HL-60/S4 (cell line): ENCODE data around the gene BARX1.
"Not testable (repeated sequence)": the region's sequence is repeated elsewhere in the genome, so short reads cannot be mapped to it uniquely, and the experiment has no call there.

Experiments
- in situ Hi-C: fragments of 300-500 bp; cut with MboI; formaldehyde crosslinking; loops from 2 replicates; pipeline ENCODE4 v1.14.3; 2022; ENCODE audit warnings: low sequenced_read_pairs

The BARX1 gene

GRCh38 chr9:93953496-93954433 lies 1.4 kb downstream of the BARX1 start:
- in situ Hi-C loops: no loop called here

GRCh38 chr9:93952784-93953495 lies 2.2 kb downstream of the BARX1 start:
- in situ Hi-C loops: no loop called here

GRCh38 chr9:93952119-93952783 lies 2.9 kb downstream of the BARX1 start:
- in situ Hi-C loops: no loop called here

DNA sequence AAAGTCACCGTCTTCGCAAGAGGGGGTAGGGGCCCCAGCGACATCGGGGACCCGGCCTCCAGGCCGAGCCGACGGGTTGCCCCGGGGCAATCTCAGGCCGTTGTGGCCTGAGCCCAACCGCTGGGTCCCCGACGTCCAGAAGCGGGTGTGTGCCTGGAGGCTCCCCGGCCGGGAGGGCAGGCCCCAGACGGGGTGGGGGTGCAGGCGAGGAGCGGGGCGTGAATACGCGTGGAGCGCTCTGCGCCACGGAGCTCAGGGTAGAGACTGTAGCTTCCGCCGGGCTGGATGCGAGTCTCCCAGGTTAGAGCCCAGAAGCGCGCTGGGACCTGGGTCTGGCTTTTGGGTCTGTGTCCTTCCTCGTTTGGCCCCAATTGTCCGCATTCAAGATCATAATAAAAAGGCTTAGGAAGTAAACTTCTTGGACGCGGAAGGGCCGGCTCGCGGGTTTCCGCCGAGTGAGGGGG lies 3.5 kb downstream of the BARX1 start:
- in situ Hi-C loops: no loop called here

- in situ Hi-C loops: no loop called here
Measured at GRCh38 chr9:93950619-93951601, 4.2 kb downstream of the BARX1 start.

- in situ Hi-C loops: no loop called here
Measured at GRCh38 chr9:93949694-93950449, 5.3 kb downstream of the BARX1 start.

- in situ Hi-C loops: no loop called here
Measured at GRCh38 chr9:93949073-93949693, 6.0 kb downstream of the BARX1 start.

GRCh38 chr9:93948441-93949072 lies 6.6 kb downstream of the BARX1 start:
- in situ Hi-C loops: no loop called here

GRCh38 chr9:93947409-93948070 lies 7.6 kb downstream of the BARX1 start:
- in situ Hi-C loops: no loop called here

GRCh38 chr9:93946338-93946712 lies 8.8 kb downstream of the BARX1 start:
- in situ Hi-C loops: no loop called here

DNA sequence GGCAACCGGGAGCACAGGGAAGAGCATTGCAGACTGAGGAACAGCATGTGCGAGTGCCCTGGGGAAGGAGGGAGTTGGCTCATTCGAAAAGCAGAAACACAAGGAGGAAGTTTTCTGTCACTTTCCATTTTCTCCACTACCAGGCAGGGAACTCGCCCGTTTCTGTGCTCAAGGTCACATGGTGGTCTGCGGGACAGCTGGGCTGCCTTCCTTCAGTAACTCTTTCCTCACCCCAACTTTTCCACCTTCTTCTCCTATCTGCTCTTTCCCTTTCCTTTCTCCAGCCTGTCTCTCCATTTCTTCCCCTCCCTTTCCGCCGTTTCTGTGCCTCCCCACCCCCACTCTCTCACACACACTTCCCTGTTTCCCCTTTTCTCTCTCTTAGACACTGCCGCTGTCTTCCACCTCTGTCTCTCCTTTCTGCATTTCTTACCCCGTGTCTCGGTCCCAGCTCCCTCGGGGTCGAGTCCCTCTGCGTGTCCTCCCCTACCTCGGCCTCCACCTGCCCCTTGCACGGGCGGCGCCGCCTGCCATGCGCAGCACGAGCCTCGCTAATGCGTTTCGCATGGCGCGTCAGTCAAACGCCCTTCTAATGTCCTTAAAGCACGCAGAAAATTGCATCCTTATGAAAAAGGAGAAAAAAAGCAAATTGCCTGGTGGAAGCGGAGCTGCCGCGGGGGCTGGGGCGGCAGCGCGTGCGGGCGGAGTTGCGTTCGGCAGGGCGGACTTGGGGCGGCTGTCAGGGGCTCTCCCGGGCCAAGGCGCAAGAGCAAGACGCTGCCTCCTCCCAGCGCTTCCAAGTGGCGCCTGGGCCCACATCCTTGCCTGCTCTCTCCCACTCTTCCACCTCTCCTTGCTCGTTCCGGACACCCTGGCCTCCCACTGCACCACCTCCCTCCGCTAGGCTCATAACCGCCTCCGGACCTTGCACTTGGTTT lies 9.5 kb downstream of the BARX1 start:
- in situ Hi-C loops: no loop called here

DNA sequence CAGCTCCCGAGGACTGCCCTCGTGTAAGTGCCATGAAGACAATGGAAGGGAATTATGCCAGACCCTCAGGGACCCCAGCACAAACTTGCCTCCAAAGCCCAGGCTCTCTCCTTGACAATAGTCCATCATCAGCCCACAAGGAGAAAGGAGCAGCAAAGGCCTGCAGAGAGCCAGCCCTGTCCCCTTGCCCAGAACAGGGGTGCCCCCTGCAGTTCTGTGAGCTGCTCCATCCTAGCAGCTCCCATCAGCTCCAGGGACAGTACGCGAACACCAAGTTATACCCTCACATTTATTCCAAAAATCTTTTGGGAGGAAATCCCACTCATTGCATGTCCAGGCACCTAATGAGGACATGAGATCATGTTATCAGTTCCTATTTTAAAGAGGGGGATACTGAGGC lies 11.1 kb downstream of the BARX1 start:
- in situ Hi-C loops: no loop called here

GRCh38 chr9:93942161-93942560 lies 13.0 kb downstream of the BARX1 start:
- in situ Hi-C loops: no loop called here

- in situ Hi-C loops: no loop called here
Measured at GRCh38 chr9:93941493-93941892, 13.7 kb downstream of the BARX1 start.

DNA sequence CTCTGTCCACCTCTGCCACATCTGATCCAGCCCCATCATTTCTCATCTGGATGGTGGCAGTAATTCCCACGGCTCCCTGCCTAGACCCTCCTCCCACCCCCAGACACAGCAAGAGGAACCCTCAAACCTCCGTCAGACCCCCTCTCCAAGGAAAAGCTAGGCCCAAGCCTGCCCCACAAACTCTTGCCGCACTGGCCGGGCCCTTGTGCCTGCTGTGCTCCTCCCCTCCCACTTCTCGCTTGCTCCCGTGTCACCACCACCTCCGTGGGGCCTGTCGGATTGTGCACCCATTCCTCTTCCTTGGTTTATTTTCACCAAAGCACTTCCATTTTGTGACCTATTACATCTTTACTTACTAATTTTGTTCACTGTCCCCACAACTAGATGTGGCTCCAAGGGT lies 14.2 kb downstream of the BARX1 start:
- in situ Hi-C loops: no loop called here

GRCh38 chr9:93939589-93939988 lies 15.6 kb downstream of the BARX1 start:
- in situ Hi-C loops: not testable (repeated sequence)

DNA sequence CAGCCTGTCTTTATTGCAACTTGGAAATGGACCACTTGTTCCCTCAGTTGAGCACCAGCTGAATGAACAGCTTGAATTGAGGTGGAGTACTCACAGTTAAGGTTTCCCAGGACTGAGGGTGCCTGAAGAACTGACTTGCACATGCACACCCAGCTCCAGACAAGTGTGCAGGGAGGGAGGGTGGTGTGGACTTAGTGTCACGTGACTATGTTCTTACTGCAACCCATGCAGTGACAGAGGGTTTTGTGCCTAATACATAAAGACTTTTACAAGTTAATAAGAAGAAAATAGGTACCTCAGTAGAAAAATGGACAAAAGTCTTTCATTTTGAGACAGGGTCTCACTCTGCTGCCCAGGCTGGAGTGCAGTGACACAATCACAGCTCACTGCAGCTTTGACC lies 18.0 kb downstream of the BARX1 start:
- in situ Hi-C loops: no loop called here
